Ramos (cell line): ENCODE data around the gene MAP4K4.
"Not testable (repeated sequence)": the region's sequence is repeated elsewhere in the genome, so short reads cannot be mapped to it uniquely, and the experiment has no call there.

ENCODE experiments used
- in situ Hi-C: fragments of 300-500 bp; cut with MboI; formaldehyde crosslinking; loops from one replicate; pipeline ENCODE4 v1.14.3; 2022; ENCODE audit warnings: low sequenced_read_pairs; ENCODE audit not compliant: unreplicated experiment

The MAP4K4 gene

DNA sequence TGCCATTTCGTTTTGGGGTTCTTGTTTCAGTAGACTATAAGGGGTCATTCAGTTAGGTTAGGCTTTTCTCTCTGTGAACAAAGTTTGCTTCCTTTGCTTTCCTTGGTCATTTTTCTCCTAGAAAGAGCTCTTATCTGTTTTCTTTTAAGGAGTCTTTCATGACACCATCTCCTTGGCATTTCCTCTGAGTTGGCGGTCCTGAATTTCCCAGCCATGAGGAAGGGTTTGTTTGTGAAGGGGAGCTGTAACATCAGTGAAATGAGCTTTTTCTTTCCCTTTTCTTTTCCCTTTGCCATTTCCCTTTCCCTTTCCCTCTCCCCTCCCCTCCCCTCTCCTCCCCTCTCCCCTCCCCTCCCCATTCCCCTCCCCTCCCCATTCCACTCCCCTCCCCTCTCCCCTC, 61.7 kb downstream of the MAP4K4 start:
- in situ Hi-C loops: no loop called here

DNA sequence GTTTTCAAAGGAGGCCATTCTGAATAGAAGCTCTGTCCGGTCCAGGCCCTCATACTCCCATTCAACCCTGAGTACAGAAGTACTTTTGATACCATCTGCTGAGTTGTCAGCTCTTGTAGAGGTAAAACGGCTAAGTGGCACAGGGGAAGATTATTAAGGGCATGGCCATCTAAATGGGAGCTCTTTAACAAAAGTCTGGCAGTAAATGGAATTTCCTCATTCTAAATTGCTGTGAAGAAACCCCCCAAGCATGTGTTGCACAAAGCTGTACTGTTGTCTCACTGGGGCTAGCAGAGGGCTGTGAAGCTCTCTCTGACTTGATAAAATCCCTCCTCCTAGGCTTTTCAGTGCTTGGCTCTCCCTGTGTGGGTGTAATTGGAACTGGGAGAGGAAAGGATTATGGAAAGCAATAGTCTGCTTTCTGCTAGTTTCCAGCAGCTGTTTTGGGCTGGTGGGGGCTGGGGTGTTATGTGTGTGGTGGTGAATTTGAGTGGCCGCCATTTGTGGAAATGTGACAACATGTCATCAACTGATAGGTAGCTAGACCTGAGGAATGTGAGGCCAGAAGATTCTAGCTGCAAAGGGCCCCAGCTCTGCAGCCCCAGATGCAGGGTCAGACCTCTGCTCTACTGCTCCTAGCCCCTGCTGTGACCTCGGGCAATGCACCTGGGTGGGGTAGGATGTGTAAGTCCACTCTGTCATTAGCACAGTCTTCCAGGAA, 65.1 kb downstream of the MAP4K4 start:
- in situ Hi-C loops: no loop called here

DNA sequence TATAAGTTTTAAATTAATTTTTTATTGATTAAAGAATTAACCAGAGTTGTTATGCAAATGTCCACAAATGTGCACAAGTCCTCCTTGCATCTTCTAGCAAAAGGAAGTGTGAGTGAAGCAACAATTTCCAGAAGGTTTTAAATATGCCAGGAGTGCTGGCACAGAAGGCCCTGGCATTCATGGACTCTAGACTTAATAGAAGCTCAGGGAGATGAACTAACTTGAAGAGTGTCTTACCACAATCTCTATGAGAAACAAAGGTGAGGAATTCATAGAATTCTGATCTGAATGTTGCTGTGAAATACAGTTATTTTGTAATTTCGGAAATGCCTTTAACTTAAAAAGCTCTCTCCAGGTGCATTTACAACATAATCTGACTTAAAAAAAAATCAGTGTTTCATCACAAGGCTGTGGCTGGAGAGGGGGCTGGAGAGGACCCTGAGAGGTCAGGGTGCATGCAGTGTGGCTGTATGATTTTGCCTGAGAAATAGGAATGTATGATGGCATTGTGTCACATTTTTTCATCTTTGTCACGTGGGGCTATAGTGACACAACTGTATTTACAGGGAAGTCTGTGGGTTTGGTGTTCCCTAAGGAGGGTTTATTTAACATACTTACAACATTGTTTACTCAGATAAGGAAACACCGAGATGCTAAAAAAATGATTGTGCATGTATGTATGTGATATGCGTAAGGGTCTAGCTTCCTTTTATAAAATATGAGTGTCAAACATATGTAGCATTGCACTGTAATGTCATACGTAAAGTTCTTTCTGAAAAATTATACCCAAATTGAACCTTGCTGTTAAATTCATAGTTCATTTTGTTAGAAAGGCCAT, 66.2 kb downstream of the MAP4K4 start:
- in situ Hi-C loops: no loop called here

DNA sequence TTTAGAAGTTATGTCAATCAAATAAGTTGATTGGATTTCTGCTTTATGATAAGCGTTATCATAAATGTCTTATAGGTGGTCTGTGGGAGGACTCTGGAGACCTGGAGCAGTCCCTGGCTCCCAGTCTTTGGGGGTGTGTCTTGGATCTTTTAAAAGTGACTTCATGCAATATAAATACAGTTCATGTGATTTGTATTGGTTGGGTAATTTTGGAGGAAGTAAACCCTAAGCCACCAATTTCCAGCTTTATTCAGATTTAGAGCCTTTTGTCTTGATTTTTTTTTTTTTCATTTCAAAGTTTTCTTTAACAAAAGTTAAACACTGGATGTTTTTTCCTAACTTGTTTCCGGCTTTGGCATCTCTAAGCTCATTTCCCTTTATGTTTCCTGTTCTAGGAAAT, 68.8 kb downstream of the MAP4K4 start:
- in situ Hi-C loops: no loop called here

GRCh38 chr2:101766871-101767739, 69.6 kb downstream of the MAP4K4 start:
- in situ Hi-C loops: no loop called here

GRCh38 chr2:101768556-101769220, 71.2 kb downstream of the MAP4K4 start:
- in situ Hi-C loops: no loop called here

- in situ Hi-C loops: not testable (repeated sequence)
Measured at GRCh38 chr2:101769726-101770125, 72.2 kb downstream of the MAP4K4 start.

GRCh38 chr2:101770726-101771125, 73.2 kb downstream of the MAP4K4 start:
- in situ Hi-C loops: no loop called here

DNA sequence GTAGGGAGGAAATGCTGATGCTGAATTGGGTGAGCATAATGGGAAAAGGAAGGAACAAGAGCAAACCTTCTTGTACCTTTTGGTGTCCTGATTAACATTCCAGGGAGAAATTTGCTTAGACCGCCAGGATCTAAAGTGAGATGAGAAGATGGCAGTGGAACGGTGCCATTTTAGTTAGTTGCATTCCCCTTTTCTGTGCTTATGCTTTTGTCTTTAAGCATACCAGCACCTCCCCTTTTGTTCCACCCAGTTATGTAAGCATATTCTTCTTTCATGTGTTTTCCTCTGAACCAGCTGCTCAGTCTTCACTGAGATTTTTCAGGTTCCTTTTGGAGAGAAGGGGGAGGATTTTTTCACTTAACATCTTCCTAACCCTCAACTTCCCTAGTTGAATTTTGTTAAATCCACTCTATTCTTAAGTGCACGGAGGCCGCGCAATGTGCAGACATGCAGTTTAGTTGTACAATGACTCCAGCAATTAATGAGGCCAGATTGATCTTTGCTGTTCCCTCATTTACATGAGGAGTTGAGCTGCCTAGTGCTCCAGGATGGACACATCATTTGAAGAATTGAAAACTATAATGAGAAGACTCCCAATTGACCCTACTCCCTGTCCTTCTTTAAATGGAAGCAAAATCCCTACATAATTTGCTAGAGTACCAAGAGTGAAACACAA, 73.9 kb downstream of the MAP4K4 start:
- in situ Hi-C loops: no loop called here

GRCh38 chr2:101771910-101772321, 74.4 kb downstream of the MAP4K4 start:
- in situ Hi-C loops: no loop called here

DNA sequence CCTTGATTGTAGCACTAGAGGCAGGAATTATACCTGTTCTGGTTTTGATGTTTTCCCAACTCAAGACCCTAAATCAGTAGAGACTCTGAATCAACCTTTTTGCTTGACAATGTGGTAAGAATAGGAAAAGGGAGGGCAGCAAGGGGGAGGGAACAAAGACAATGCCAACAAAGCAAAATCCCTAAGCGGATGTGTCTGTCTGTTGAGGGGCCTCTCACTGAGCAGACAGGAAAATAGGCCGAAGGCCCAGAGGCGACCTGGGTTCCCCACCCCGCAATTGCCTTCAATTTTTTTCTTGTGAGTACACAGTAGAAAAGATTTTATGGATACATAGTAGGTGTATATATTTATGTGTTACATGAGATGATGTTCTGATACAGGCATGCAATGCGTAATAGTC, 75.6 kb downstream of the MAP4K4 start:
- in situ Hi-C loops: no loop called here

DNA sequence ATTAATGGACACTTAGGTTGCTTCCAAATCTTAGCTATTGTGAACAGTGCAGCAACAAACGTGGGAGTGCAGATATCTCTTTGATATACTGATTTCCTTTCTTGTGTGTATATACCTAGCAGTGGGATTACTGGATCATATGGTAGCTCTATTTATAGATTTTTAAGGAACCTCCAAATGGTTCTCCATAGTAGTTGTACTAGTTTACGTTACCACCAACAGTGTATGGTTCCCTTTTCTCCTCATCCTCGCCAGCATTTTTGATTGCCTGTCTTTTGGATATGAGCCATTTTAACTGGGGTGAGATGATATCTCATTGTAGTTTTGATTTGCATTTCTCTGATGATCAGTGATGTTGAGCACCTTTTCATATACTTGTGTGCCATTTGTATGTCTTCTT, 76.5 kb downstream of the MAP4K4 start:
- in situ Hi-C loops: not testable (repeated sequence)

- in situ Hi-C loops: no loop called here
Measured at GRCh38 chr2:101775092-101775491, 77.6 kb downstream of the MAP4K4 start.

- in situ Hi-C loops: no loop called here
Measured at GRCh38 chr2:101775636-101776035, 78.1 kb downstream of the MAP4K4 start.

DNA sequence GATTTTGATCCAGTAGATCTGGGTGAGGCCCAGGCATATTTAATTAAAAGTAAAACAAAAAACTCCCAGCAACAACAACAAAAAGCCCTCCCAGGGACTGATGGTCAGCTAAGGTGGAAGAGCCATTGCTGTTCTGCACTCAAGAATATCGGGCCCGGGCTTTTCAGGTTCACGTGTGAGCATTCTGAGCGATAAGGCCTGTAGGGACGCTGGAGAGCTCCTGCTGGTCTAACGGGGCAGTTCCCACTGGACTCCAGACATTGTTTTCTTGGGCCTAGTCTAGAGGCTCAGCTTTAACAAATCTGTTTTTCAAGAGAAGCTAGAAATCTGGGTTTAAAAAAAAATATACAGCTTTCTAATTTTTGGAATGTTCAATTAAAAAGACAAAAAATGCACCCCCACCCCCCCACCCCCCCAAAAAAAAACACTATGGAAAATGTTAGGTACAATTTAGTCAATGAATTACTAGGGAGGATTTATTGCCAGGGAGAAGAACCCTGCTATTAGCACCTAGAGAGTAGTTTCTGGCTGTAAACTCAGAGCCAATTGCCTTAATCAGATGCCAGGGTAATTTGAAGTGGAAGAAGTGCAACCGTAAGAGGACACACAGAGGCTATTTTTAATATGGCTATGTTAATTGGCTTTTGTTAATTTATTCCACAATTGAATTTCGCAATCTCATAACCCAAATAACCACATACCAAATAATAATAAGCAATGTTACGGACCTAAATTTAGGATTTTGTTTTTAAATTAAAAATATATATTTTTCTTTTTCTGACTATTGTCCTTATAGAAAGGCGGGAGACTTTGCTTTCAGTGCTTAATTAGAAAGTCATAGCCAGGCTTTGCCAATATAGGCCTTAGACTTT, 78.9 kb downstream of the MAP4K4 start:
- in situ Hi-C loops: no loop called here

DNA sequence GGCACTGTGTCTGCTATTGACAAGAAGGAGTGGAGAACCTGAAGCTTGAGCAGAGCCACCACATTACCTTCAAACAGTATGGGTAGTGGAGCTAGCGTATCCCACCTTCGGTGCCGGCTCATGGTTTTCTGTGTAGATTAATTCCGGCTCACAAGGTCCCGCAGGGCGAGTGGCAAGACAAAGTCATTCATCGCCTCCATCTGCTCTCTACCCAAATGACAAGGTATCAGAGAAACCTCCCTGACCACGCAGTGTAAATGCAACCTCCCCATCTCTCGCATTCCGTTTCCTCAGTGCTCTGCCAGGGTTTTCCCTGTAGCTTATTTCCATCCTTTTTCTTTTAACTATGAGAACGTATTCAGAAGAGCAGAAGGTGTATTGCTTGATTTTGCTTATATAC, 79.8 kb downstream of the MAP4K4 start:
- in situ Hi-C loops: no loop called here

- in situ Hi-C loops: no loop called here
Measured at GRCh38 chr2:101778102-101778501, 80.6 kb downstream of the MAP4K4 start.

DNA sequence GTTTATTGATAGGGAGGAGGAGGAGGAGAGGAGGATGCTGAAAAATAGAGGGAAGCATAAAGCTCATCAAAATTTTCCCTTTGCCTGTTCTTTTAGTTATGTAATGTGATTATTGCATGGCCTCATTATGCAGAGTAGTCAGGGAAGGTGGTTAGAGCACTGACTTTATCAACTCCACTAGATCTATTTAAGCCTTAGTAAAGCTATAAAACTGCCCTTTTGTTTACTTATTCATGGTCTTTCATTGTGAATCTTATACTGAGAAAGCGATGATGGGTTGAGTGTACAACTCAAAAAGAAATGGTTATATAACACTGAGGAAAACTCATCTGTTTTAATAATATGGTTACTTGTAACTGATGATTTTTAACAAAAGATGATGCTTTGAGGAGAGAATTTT, 81.7 kb downstream of the MAP4K4 start:
- in situ Hi-C loops: no loop called here

DNA sequence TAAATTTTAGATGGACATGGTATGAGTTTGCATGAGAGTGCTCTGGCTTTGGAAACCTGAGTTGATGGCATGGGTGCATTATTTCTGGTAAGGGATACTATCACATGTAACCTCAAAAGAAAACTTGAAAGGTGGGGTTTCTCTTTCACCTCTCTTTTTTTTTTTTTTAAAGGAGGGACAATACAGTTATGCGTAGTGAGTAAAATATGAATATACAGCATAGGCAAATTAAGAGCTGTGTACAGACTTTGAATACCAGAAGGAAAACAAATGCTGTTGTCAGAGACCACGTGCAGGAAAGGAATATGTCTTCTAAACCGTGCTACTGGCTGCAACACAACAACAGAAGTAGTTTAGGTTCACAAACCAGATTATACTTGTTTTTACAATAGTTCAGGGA, 82.1 kb downstream of the MAP4K4 start:
- in situ Hi-C loops: no loop called here
